ENCODE measurements around the gene TNFRSF25.

- no peak for TF ChIP-seq CTCF (IDR thresholded peaks at IDR 0.05; ENCODE audit: insufficient read depth, low read length)
- TF ChIP-seq GABPA (IDR thresholded peaks at IDR 0.05; ENCODE audit: low read depth) = no peak
Measured at GRCh38 chr1:6421266-6421665, 44.7 kb downstream of the TNFRSF25 start.

All from HL-60 (cell line).